ENCODE measurements around the gene OR5V1.
"Not testable (repeated sequence)": the region's sequence is repeated elsewhere in the genome, so short reads cannot be mapped to it uniquely, and the experiment has no call there.

The OR5V1 gene

DNA sequence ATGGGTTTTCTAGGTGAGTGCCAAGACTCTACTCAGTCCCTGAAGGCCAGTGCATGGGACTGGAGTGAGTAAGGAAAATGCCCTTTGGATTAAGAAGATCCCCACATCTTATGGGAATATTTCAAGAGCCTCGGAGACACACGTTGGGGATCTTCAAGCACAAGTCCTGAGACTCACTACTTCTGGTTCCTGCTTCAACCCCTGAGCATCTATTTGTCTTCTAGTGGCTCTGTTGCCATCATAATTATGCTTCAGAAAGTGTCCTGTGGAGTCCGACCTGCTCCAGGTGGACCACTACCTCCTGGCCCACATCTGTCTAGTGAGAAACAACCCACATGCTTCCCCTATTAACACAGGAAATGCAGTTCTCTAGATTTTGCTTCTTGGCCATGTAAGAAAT, at the start of gene OR5V1:
OR5V1 (minus strand) TSS at position 101 of the 400 bp plus-strand sequence. CDS start 12,670 bp downstream, outside the sequence.
- in situ Hi-C loops (cut with HindIII; ENCODE audit: low pct_ligation_motif_present, low pct_unique_long_range_greater_than_20kb, low sequenced_read_pairs) = no loop called here
- DNase-seq = no peak

DNA sequence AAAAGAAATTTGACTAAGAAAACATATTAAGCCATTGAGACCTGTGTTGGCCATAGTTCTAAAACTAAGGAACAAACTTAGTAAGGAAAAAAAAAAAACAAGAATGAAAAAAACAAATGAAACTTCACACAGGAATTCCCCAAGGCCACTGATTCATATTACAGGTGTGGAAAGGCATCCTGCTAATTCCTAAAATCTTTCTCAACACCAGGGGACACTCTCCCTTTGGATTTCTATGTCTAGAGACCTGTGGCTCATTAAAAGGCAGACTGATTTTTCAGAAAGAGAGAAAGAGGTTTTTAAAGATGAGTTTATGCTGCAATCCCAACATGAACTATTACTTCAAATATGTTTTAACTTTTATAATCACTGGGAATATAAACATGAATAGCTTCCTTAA, 45.9 kb upstream of the OR5V1 start, which contains the start of gene OR12D1:
OR12D1 (plus strand) TSS at position 341 of the 400 bp plus-strand sequence.
- peak; percentile 7 for DNase-seq
- in situ Hi-C loops (cut with HindIII; ENCODE audit: low pct_ligation_motif_present, low pct_unique_long_range_greater_than_20kb, low sequenced_read_pairs) = no loop called here

DNA sequence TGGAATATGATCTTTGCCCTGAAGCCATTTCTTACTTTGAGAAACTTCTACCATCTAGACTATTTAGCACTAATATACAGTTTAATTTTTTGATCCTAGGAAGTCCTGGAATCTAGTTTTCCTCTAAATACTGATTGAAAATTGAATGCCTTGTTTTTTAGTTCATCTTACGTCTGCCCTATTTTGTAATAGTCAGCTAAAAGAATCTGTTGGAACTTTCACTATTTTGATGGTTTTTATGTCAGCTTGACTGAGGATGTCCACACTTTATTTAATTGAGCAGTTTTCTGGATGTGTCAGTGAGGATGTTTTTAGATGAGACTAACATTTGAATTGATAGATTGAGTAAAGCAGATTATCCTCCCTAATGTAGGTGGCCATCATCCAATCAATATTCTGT, 35.1 kb upstream of the OR5V1 start:
- DNase-seq = no peak
- in situ Hi-C loops (cut with HindIII; ENCODE audit: low pct_ligation_motif_present, low pct_unique_long_range_greater_than_20kb, low sequenced_read_pairs) = no loop called here

DNA sequence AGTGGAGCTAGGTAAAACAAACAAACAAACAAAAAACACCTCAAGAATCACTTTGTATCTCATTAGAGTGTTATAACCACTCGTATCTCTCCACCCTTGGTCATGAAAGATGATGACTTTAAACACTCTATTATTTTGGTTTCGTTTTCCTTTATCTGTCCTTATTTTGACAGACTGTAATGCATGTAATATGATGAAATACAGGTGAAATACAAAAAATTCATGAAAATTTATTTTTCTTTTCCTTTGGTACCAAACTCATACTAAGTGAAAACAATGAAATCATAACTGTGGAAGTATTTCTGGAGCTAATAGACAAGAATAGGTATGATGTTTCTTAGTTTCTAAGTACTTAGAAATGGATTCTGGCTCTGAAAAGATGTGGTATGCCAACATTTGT, 30.9 kb upstream of the OR5V1 start:
- in situ Hi-C loops (cut with HindIII; ENCODE audit: low pct_ligation_motif_present, low pct_unique_long_range_greater_than_20kb, low sequenced_read_pairs) = no loop called here
- no peak for DNase-seq

DNA sequence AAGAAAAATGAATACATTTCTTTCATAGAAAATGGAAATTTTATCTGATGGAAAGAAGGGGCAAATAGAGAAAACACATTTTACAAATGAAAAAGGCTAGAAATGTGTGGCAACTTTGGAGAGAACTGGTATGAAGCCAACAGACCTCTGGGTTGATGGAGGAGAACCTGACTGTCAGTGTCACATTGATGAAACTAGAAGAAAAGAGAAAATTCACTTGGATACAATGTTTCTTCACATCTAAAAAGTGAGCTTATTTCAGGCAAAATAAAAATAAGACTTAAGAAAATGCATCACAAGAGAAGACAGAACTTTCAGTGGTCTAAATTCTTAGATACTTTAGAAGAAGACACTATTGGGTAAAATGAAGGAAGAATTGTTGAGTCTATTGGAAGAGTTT, 26.7 kb upstream of the OR5V1 start, which contains the start of gene OR12D2:
OR12D2 (plus strand) TSS at position 301 of the 400 bp plus-strand sequence. CDS start 1,069 bp downstream, outside the sequence.
- no peak for DNase-seq
- in situ Hi-C loops (cut with HindIII; ENCODE audit: low pct_ligation_motif_present, low pct_unique_long_range_greater_than_20kb, low sequenced_read_pairs) = no loop called here

DNA sequence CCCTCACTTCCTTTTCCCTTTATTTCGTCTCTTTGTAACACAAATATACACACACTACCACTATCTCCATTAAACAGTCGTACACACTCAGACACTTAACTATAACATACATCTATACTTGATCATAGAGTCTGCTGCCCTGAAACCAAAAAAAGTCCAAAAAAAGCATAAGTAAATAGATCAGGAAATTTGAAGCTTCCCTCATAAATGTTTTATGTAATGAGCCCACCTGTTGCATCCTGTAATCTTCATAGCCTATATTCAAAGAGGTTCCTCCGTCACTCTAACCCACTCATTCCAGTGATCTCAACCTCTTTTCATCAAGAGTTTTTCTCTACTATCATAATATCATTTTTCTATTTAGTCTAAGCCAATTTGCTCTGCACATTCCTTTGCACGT, 19.9 kb upstream of the OR5V1 start:
- no peak for DNase-seq
- in situ Hi-C loops (cut with HindIII; ENCODE audit: low pct_ligation_motif_present, low pct_unique_long_range_greater_than_20kb, low sequenced_read_pairs) = no loop called here

DNA sequence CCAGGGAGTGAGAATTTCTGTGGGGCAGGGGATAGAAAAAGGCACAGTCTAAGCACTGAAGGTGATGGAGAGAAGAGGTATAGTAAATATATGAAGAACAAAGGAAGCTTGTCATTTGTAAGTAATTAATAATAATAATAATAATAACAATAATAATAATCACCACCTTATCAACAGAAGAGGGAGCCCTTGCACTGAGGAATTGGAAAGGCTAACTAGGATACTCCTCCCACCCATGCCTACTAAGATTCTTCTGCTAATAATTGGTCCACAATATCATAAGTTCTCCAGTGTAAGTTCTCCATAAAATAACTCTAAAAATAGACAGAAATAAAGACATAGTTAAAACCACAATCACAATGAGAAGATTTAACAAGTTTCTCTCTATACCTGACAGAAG, 7.3 kb upstream of the OR5V1 start:
- in situ Hi-C loops (cut with HindIII; ENCODE audit: low pct_ligation_motif_present, low pct_unique_long_range_greater_than_20kb, low sequenced_read_pairs) = no loop called here

DNA sequence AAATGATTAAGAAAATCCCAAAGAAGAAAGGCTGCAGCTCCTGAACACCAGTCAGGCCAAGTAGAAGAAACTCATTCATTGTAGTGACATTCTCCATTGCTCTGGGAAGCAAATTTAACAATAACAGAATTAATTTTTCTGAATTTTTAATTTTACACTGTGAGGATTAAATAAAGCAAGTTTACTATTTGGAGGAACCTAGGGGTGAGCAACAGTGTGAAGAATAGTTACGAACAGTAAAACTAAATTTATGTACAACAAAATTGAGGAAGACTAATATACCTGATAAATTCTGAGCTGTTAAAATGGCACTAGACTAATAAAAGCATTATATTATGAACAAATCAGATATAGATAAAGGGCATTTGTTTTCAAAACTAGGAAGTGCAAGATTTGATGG, 6.5 kb upstream of the OR5V1 start, which contains the start of gene OR12D3:
OR12D3 (minus strand) TSS at position 101 of the 400 bp plus-strand sequence; CDS start at position 97, 4 bp downstream.
- in situ Hi-C loops (cut with HindIII; ENCODE audit: low pct_ligation_motif_present, low pct_unique_long_range_greater_than_20kb, low sequenced_read_pairs) = no loop called here
- no peak for DNase-seq

More for the DNA sequence above, 7.3 kb upstream of the OR5V1 start:
- peak; percentile 8 for DNase-seq

DNA sequence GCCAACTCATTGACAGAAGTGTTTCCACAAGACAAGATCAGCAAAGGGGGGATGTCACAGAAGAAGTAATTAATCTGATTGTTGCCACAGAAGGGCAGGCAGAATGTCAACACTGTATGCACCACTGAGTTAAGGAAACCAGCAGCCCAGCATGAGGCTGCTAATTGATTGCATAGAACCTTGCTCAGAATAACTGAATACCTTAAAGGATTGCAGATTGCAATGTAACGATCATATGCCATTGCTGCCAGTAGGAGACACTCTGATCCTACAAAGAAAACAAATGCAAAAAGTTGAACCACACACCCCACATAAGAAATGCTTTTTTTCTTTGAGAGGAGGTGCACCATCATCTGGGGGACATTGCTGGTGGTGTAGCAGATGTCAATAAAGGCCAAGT, 13.1 kb downstream of the OR5V1 start:
- in situ Hi-C loops (cut with HindIII; ENCODE audit: low pct_ligation_motif_present, low pct_unique_long_range_greater_than_20kb, low sequenced_read_pairs) = no loop called here
- no peak for DNase-seq

DNA sequence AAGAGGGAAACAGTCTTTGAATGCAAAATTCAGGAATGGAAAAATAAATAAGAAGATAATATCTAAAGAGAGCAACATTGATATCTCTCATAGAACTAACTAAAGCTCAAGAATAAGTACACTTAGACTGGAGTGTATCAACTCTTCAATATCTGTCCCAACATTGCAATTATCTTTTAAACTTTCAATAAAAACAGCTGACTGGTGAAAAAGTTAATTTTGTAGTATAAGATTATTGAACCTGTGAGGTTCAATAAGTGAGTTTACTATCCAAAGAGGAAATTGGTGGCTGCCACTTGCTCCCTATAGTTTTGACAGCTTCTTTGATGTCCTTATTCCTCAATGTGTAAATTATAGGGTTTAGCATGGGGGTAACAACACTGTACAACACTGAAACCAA, 13.7 kb downstream of the OR5V1 start:
- DNase-seq = no peak
- in situ Hi-C loops (cut with HindIII; ENCODE audit: low pct_ligation_motif_present, low pct_unique_long_range_greater_than_20kb, low sequenced_read_pairs) = no loop called here

DNA sequence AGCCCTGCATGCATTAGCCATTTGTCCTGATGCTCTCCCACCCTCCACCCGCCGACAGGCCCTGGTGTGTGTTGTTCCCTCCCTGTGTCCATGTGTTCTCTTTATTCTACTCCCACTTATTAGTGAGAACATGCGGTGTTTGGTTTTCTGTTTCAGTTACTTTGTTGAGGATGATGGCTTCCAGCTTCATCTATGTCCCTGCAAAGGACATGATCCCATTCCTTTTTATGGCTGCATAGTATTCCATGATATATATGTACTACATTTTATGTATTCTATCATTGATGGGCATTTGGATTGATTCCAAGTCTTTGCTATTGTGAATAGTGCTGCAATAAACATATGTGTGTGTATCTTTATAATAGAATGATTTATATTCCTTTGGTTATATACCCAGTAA, 19.3 kb downstream of the OR5V1 start:
- DNase-seq; in situ Hi-C loops (cut with HindIII; ENCODE audit: low pct_ligation_motif_present, low pct_unique_long_range_greater_than_20kb, low sequenced_read_pairs): not testable (repeated sequence)

DNA sequence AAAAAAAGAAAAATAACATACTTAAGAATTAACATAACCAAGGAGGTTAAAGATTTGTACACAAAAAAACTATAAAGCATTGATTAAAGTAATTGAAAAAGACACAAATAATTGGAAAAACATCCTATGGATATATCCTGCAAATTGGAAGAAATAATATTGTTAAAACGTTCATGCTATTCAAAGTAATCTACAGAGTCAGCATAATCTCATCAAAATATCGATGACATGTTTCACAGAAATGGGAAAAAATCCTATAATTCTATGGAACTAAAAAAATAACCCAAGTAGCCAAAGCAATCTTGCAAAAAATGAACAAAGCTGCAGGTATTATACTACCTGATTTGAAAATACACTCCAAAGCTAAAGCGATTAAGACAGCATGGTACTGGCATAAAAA, 23.3 kb downstream of the OR5V1 start:
- in situ Hi-C loops (cut with HindIII; ENCODE audit: low pct_ligation_motif_present, low pct_unique_long_range_greater_than_20kb, low sequenced_read_pairs) = no loop called here
- no peak for DNase-seq

DNA sequence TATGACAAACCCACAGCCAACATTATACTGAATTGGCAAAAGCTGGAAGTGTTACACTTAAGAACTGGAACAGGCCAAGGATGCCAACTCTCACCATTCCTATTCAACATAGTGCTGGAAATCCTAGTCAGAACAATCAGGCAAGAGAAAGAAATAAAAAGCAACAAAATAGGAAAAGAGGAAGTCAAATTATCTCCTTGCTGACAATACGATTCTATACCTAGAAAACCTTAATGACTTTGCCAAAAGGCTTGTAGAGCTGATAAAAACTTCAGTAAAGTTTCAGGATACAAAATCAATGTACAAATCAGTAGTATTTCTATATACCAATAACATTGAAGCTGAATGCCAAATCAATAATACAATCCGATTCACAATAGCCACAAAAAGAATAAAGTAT, 32.4 kb downstream of the OR5V1 start:
- no peak for DNase-seq
- in situ Hi-C loops (cut with HindIII; ENCODE audit: low pct_ligation_motif_present, low pct_unique_long_range_greater_than_20kb, low sequenced_read_pairs) = no loop called here

DNA sequence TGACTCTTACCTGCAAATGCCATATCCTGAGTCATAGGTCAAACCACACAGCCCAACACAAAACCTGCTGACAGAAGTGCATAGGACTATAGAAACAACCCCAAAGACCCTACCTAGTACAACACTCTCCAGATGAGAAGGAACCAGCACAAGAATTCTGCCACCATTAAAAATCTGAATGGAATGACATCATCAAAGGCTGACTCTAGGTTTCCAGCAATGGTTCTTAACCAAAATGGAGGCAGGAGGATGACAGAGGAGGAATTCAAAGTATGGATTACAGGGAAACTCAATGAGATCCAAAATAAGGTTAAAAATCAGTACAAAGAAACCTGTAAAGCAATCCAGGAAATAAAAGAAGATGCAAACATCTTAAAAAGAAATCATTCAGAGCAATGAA, 36.0 kb downstream of the OR5V1 start:
- no peak for DNase-seq
- in situ Hi-C loops (cut with HindIII; ENCODE audit: low pct_ligation_motif_present, low pct_unique_long_range_greater_than_20kb, low sequenced_read_pairs) = no loop called here

DNA sequence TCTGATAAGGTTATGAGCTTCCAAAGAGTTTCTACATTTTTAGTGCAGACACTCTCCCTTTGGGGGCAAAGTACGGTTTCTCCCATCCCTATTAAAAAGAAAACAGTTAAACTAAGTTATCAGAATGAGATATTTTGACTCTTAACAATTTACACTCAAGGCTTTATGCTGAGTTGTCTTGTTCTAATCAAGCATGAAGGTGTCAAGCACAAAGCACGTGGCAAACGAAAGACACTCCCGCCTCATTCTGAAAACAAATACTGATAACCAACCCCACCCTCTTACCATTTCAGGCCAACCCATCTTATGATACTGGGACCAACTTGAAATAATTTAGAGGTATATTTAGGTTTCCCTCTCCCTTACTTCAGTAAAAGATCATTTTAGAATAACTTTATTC, 42.9 kb downstream of the OR5V1 start:
- no peak for DNase-seq
- in situ Hi-C loops (cut with HindIII; ENCODE audit: low pct_ligation_motif_present, low pct_unique_long_range_greater_than_20kb, low sequenced_read_pairs) = no loop called here

DNA sequence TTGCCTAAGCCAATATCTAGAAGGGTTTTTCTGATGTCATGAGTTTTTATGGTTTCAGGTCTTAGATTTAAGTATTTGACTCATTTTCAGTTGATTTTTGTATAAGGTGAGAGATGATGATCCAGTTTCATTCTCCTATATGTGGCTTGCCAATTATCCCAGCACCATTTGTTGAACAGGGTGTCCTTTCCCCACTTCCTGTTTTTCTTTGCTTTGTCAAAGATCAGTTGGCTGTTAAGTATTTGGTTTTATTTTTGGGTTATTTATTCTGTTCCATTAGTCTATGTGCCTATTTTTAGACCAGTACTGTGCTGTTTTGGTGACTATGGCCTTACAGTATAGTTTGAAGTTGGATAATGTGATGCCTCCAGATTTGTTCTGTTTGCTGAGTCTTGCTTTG, 45.3 kb downstream of the OR5V1 start:
- in situ Hi-C loops (cut with HindIII; ENCODE audit: low pct_ligation_motif_present, low pct_unique_long_range_greater_than_20kb, low sequenced_read_pairs); DNase-seq: not testable (repeated sequence)

DNA sequence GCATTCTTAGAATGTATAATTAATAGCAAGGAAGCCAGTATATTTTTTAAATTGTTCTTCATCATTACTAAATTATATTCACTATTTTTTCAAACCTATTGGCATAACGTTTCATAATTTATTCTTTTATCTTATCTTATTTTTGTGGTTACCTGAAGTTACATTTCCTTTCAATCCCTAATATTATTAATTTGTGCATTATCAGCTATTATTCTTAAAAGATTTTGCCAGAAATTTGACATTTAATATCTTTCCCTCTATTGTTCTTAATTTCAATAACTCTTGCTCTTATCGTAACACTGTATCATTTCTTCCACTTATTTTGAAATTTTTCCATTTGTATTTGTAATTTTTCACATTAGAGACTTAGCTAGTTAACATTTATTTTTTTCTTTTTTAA, 48.7 kb downstream of the OR5V1 start:
- DNase-seq = no peak
- in situ Hi-C loops (cut with HindIII; ENCODE audit: low pct_ligation_motif_present, low pct_unique_long_range_greater_than_20kb, low sequenced_read_pairs) = no loop called here

All from ACHN (cell line).